ENCODE measurements around the gene DEFB126.
"Not testable (repeated sequence)": the region's sequence is repeated elsewhere in the genome, so short reads cannot be mapped to it uniquely, and the experiment has no call there.

Gene DEFB126, protein sequence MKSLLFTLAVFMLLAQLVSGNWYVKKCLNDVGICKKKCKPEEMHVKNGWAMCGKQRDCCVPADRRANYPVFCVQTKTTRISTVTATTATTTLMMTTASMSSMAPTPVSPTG

DNA sequence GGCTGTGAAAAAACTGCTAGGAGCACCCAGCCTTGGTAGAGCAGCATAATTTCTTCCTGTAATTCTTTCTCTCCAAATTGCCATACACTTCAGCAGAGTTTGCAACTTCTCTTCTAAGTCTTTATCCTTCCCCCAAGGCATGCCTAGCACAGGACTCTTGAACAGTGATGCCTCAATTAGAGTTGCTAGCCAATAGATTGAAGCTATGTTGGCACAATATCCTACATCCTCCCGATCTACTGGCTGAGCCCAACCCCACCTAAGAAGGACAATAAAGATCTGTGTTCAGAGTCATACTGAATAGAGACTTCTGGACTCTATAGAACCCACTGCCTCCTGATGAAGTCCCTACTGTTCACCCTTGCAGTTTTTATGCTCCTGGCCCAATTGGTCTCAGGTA, at the start of gene DEFB126:
DEFB126 (plus strand) TSS at position 301 of the 400 bp plus-strand sequence; CDS start at position 340, 39 bp downstream.
- no peak for DNase-seq (ENCODE audit: low spot score)

DNA sequence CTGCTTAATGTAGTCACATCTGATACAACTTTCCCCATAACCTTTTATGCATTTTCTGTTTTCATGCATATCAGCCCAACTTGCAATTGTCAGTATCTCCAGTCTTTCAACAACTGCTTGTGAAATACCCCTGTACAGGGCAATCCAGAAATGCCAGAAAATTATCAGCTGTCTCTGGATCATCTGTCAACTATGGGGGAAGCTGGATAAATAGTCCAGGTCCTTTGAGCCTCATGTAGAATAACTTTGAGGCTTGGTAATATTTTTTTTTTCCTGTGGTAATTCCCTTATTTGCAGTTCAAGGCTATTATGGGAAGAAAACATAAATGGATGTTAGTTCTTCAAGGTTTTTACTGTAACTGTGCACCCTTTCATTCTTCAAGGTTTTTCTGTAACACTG, 48.7 kb upstream of the DEFB126 start:
- DNase-seq (ENCODE audit: low spot score): no peak

- DNase-seq (ENCODE audit: low spot score): no peak
Measured at GRCh38 chr20:95215-95614, 47.2 kb upstream of the DEFB126 start.

DNA sequence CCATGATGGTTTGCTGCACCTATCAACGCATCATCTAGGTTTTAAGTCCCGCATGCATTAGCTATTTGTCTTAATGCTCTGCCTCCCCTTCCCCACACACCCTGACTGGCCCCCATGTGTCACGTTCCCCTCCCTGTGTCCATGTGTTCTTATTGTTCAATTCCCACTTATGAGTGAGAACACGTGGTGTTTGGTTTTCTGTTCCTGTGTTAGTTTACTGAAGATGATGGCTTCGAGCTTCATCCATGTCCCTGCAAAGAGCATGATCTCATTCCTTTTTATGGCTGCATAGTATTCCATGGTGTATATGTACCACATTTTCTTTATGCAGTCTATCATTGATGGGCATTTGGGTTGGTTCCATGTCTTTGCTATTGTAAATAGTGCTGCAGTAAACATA, 44.7 kb upstream of the DEFB126 start:
- not testable (repeated sequence) for DNase-seq (ENCODE audit: low spot score)

DNA sequence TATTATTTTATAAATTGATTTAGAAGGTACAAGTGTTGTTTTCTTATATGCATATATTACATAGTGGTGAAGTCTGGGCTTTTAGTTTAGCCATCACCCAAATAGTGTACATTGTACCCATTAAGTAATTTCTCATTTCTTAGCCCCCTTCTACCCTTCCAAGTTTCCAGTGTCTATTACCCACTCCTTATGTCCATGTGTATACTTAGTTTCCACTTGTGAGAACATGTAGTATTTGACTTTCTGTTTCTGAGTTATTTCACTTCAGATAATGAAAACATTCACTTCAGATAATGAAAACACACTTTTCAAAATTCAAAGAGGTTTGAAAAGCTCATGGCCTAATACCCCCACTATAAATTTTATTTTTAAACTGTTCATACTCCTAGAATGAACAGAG, 40.4 kb upstream of the DEFB126 start:
- DNase-seq (ENCODE audit: low spot score): no peak

DNA sequence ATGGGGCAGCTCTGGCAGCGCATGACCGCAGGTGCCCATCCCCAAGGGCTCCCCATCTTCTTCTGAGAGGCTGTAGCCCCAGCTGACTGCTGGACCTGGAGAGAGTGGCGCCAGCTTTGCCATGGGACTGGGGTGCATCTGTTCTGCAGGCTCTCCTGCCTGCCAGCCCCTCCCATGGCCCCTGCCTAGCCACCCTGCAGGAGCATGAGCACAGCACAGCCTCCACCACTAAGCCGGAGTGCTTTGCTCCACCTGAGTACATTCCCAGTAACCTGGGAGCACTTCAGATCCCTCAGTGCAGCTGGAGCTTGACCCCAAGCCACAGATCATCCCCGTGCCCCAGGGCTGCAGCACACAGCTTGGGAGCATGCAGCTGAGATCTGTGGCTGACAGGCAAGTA, 38.9 kb upstream of the DEFB126 start:
- DNase-seq (ENCODE audit: low spot score): no peak

DNA sequence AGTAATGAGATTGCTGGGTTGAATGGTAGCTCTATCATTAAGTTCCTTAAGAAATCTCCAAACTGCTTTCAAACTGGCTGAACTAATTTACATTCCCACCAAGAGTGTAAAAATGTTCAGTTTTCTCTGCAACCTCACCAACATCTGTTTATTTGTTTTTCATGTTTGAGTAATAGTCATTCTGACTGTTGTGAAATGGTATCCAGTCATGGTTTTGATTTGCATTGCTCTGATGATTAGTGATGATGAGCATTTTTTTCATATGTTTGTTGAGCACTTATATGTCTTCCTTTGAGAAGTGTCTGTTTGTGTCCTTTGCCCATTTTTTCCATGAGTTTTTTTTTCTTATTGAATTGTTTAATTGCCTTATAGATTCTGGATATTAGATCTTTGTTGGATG, 30.0 kb upstream of the DEFB126 start:
- DNase-seq (ENCODE audit: low spot score): no peak

- DNase-seq (ENCODE audit: low spot score): no peak
Measured at GRCh38 chr20:117518-117917, 24.9 kb upstream of the DEFB126 start.

GRCh38 chr20:129786-130323, 12.5 kb upstream of the DEFB126 start:
- not testable (repeated sequence) for DNase-seq (ENCODE audit: low spot score)

DNA sequence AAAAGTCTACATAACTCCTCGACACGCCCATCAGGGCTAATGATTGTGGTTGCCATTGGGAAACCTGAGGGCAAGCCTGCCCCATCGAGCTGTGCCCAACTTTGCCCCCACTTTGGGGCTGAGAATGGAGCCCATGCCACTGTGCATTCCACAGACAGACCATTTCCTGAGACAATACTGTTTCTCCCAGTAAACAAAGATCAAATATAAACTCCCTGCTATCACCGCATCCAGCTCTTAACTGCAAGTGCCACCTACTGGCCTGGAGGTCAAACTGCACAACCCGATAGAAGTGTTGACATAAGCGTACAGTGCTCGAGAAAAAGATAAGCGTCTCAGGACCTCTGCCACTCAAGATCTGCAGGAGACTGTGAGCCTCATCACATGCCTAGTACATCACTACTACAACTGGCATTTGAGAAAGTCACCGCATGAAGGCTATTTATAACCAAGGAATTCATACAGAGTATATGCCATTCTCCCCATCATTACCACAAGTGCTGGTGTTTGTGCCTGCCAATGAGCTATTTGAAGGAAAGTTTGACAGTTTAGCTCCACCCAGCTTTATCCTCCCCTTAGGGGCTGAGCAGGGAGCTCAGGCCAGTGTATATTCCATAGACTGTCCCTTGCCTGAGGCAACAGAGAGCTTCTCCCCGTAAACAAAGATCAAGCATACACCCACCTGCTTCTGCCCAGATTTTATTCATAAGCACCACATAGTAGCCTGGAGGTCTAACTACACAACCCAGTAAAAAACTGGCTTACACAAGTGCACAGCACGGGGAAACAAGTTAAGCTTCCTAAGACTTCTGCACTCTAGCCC, 4.5 kb upstream of the DEFB126 start:
- DNase-seq (ENCODE audit: low spot score): no peak

GRCh38 chr20:145877-146276, 3.5 kb downstream of the DEFB126 start:
- no peak for DNase-seq (ENCODE audit: low spot score)

DNA sequence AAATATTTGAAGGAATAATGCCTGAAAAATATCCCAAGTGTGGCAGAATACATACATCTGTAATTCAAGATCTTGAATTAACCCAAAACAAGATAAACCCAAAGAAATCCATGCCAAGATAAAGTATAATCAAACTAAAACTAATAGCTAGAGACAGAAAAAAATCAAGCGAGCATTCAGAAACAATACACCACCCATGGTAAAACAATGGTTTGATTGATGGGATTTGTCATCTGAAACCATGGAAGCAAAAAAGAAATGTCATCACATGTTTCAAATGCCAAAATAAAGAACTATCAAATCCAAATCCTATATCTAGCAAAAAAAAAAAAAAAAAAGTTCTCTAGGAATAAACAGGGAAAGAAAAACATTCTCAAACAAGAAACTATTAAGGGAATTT, 9.7 kb downstream of the DEFB126 start:
- no peak for DNase-seq (ENCODE audit: low spot score)

GRCh38 chr20:157154-157553, 14.8 kb downstream of the DEFB126 start, which contains the start of gene DEFB127:
Gene DEFB127 (plus strand): TSS chr20:157454. CDS start chr20:157545, 91 bp downstream.
- no peak for DNase-seq (ENCODE audit: low spot score)

GRCh38 chr20:164618-165017, 22.2 kb downstream of the DEFB126 start:
- DNase-seq (ENCODE audit: low spot score): no peak

DNA sequence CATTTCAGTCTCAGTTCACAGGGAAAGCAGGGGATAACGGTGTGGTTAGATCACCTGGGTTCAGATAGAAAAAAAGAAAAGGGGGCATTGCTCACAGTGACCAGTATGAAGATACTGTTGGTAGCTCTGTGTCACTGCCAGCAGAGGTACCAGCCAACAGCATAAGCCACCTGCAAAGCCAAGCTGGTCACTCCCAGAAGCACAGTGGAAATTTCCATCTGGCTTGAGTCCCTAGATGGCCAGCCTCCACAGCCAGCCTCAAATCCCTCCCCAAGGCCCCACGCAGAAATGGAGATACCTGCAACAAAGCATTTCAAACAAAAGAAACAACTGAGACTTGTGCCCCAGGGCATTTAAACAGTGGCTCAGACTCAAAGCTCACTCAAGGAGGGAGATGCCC, 26.5 kb downstream of the DEFB126 start:
- no peak for DNase-seq (ENCODE audit: low spot score)

DNA sequence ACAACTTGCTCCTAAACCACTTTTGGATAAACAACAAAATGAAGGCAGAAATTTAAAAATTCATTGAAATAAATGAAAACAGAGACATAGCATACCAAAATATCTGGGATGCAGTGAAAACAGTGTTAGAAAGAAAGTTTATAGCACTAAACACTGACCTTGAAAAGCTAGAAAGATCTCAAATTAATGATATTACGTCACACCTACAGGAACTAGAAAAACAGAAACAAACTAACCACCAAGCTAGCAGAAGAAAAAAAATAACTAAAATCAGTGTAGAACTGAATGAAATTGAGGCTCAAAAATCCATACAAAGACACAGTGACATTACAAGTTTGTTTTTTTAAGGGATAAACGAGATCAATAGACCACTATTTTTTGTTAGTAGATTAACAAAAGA, 41.9 kb downstream of the DEFB126 start:
- no peak for DNase-seq (ENCODE audit: low spot score)

DNA sequence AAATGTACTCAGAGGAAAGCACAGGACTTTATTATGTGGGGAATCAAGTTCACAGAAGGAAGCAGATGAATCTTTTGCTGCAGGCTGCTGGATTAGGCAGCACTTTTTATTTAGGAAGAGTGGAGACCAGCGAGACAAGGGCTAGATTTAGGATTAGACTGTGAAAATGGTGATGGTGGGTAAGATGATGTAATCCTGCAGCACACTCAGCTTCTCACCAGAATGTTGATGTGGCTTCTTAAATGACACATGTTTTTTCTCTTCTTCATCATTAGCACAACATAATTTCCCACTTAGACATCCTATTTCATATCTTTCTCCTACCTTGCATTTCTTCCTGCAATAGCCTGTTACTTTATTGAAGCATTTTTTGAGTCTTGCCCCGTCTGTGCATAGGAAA, 45.3 kb downstream of the DEFB126 start:
- no peak for DNase-seq (ENCODE audit: low spot score)

DNA sequence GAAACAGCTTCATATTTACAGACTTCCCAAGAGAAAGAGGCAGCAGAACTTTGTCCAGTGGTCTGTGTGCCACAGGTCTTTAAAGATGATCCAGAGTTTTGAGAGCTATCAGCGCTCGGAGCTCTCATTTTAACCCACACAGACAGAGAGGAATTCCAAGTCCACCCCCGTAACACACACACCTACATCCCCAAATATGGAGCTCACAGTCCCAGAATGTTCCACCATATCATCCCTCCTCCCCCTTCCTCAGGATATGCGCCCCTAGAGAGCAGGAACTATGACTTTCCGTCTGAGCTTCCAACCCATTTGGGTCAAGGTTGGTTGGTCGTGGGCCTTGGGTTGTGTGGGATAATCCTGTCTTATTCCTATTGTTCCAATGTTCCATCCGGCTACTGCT, 47.2 kb downstream of the DEFB126 start, which contains the start of gene DEFB128:
DEFB128 (minus strand) TSS at position 101 of the 400 bp plus-strand sequence; CDS start at position 13, 88 bp downstream.
- no peak for DNase-seq (ENCODE audit: low spot score)
